ENCODE data around the gene TOR3A. TPM values are rescaled to one million over a fixed set of nuclear protein-coding genes. Genes with fewer than 3 reads are reported as not detected.
"Not testable (repeated sequence)": the region's sequence is repeated elsewhere in the genome, so short reads cannot be mapped to it uniquely, and the experiment has no call there.

Gene TOR3A
- total and polyA plus RNA-seq, 2 of the 13 experiments (the other 11 are each of a cell fraction or from before 2014, with no cell fraction given) = 14.7 to 28.4 TPM

DNA sequence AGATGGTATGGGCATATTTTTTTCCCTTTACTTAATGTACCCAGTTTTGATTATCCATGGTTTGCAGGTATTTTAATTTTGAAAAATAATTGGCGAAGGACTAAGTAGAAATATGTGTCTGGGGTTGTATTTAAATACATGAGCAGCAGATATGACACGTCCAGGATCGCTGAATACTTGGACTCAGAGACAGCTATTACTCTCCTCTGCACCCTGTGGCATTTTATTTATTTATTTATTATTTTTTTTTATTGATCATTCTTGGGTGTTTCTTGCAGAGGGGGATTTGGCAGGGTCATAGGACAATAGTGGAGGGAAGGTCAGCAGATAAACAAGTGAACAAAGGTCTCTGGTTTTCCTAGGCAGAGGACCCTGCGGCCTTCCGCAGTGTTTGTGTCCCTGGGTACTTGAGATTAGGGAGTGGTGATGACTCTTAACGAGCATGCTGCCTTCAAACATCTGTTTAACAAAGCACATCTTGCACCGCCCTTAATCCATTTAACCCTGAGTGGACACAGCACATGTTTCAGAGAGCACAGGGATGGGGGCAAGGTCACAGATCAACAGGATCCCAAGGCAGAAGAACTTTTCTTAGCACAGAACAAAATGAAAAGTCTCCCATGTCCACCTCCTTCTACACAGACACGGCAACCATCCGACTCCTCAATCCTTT, 42.2 kb upstream of the TOR3A start:
- intact Hi-C loops (cut with micrococcal nuclease; ENCODE audit: unreplicated experiment); DNase-seq (ENCODE audit: low spot score); H3K36me3 ChIP-seq (replicated peaks in 1 of 2; ENCODE audit: control insufficient read depth in 1 of 2, insufficient read depth in 2 of 2, low read length in 2 of 2); H3K4me2 ChIP-seq (ENCODE audit: low read depth, low read length); H3K9ac ChIP-seq (ENCODE audit: insufficient read depth, low read depth, low read length); in situ Hi-C loops (cut with HindIII; ENCODE audit: extremely low pct_ligation_motif_present, low pct_unique_long_range_greater_than_20kb); H3K27me3 ChIP-seq (ENCODE audit: control insufficient read depth in 1 of 2, insufficient read depth in 2 of 2, low read length in 2 of 2); H3K9me3 ChIP-seq (ENCODE audit: low read length); H2AFZ ChIP-seq (ENCODE audit: low read length); H3K4me3 ChIP-seq (replicated peaks in 1 of 3; ENCODE audit: insufficient read depth in 1 of 3, low read depth in 2 of 3, low read length in 3 of 3); BruUV-seq (replicated peaks); H4K20me1 ChIP-seq (ENCODE audit: insufficient read depth, low read length); POLR2A ChIA-PET; FAIRE-seq; CTCF ChIA-PET (ENCODE audit: low intra/inter-chr PET ratio, low total read pairs); TF ChIP-seq SOX13 (IDR thresholded peaks at IDR 0.05); NR2F6 (CRISPR knock-in tag; IDR thresholded peaks at IDR 0.05); SOX6 (IDR thresholded peaks at IDR 0.05); FOXP1 (IDR thresholded peaks at IDR 0.05): not testable (repeated sequence)
- Histone ChIP-seq H3K27ac (ENCODE audit: extremely low read length, insufficient read depth, low read length) (peak overlapping the region; percentile 43), H3K79me2 (ENCODE audit: insufficient read depth, low read length) (peaks cover 47% of the 10 kb centered on the region), H3K4me1 (ENCODE audit: insufficient read depth, low read length) (peaks cover 45% of the 10 kb centered on the region)
- peak; percentile 72 for ATAC-seq
- WGBS (ENCODE audit: low lambda C conversion rate) = 59% methylated on average over 6 of the region's 9 CpGs
- TF ChIP-seq SOX5 (CRISPR knock-in tag; IDR thresholded peaks at IDR 0.05; ENCODE audit: borderline replicate concordance) (0 out of 2 replicates have a peak, but pooled peaks have one; percentile 12), BCL6 (CRISPR knock-in tag; IDR thresholded peaks at IDR 0.05) (0 out of 2 replicates have a peak, but pooled peaks have one; percentile 25), SOX13 (CRISPR knock-in tag; conservative IDR thresholded peaks at IDR 0.05 in 1 of 2, IDR thresholded peaks at IDR 0.05 in 1 of 2) (peak in 1 of 2 experiments; percentile 28; a peak in 1 of 4 replicates), GATAD2A (CRISPR knock-in tag; IDR thresholded peaks at IDR 0.05) (0 out of 2 replicates have a peak, but pooled peaks have one; percentile 31), NR2F6 (IDR thresholded peaks at IDR 0.05) (0 out of 2 replicates have a peak, but pooled peaks have one; percentile 10), SOX6 (CRISPR knock-in tag; IDR thresholded peaks at IDR 0.05) (peak; percentile 33), FOXP1 (CRISPR knock-in tag; IDR thresholded peaks at IDR 0.05) (peak; percentile 9; the same call in 1 of the 2 replicates), KAT7 (CRISPR knock-in tag; IDR thresholded peaks at IDR 0.05; ENCODE audit: borderline replicate concordance) (0 out of 2 replicates have a peak, but pooled peaks have one; percentile 32), ZNF652 (CRISPR knock-in tag; IDR thresholded peaks at IDR 0.05; ENCODE audit: borderline replicate concordance, low read depth) (peak; percentile 65; the same call in 1 of the 2 replicates)
- TF ChIP-seq, protein P1, sequence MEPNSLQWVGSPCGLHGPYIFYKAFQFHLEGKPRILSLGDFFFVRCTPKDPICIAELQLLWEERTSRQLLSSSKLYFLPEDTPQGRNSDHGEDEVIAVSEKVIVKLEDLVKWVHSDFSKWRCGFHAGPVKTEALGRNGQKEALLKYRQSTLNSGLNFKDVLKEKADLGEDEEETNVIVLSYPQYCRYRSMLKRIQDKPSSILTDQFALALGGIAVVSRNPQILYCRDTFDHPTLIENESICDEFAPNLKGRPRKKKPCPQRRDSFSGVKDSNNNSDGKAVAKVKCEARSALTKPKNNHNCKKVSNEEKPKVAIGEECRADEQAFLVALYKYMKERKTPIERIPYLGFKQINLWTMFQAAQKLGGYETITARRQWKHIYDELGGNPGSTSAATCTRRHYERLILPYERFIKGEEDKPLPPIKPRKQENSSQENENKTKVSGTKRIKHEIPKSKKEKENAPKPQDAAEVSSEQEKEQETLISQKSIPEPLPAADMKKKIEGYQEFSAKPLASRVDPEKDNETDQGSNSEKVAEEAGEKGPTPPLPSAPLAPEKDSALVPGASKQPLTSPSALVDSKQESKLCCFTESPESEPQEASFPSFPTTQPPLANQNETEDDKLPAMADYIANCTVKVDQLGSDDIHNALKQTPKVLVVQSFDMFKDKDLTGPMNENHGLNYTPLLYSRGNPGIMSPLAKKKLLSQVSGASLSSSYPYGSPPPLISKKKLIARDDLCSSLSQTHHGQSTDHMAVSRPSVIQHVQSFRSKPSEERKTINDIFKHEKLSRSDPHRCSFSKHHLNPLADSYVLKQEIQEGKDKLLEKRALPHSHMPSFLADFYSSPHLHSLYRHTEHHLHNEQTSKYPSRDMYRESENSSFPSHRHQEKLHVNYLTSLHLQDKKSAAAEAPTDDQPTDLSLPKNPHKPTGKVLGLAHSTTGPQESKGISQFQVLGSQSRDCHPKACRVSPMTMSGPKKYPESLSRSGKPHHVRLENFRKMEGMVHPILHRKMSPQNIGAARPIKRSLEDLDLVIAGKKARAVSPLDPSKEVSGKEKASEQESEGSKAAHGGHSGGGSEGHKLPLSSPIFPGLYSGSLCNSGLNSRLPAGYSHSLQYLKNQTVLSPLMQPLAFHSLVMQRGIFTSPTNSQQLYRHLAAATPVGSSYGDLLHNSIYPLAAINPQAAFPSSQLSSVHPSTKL (CRISPR knock-in tag; IDR thresholded peaks at IDR 0.05) = peak; percentile 24; the same call in 1 of the 2 replicates

Measured in HepG2 (cell line).